Fibroblast of lung (primary cell): ENCODE results near the gene ADIPOR1. TPM values are rescaled to one million over a fixed set of nuclear protein-coding genes. Genes with fewer than 3 reads are reported as not detected.

ENCODE experiments used
- DNase-seq, 2 donors: peaks; one replicate each; pipeline versions ENCODE4 v3.0.0 to v3.0.0-alpha.2; 2010; ENCODE audit warnings: low read depth in 2 of 2
- H2AFZ ChIP-seq: 2 replicates; pipeline ENCODE4 v1.5.1; 2012; ENCODE audit warnings: low read length, control low read depth, inconsistent platforms
- H3K27ac ChIP-seq: 2 replicates; pipeline ENCODE4 v1.5.1; 2011; ENCODE audit warnings: low read length, control low read depth; ENCODE audit not compliant: insufficient read depth
- H3K27me3 ChIP-seq: 2 replicates; pipeline ENCODE4 v1.5.1; 2011; ENCODE audit warnings: mild to moderate bottlenecking, low read length; ENCODE audit not compliant: control insufficient read depth, insufficient read depth
- H3K36me3 ChIP-seq: 2 replicates; pipeline ENCODE4 v1.5.1; 2011; ENCODE audit warnings: low read length; ENCODE audit not compliant: control insufficient read depth, insufficient read depth
- H3K4me1 ChIP-seq: 2 replicates; pipeline ENCODE4 v1.5.1; 2011; ENCODE audit warnings: low read length; ENCODE audit not compliant: control insufficient read depth, insufficient read depth; ENCODE audit errors: extremely low read depth
- H3K4me2 ChIP-seq: 2 replicates; pipeline ENCODE4 v1.5.1; 2011; ENCODE audit warnings: low read length, control low read depth; ENCODE audit not compliant: insufficient read depth; ENCODE audit errors: extremely low read depth
- H3K4me3 ChIP-seq, 4 experiments: fragments of 200-600 bp in 1 of 4; sonication (generic) in 1 of 4; replicated peaks in 1 of 4; 2 replicates each; pipeline ENCODE4 v1.5.1; 2011 to 2016; ENCODE audit warnings: low read length in 4 of 4, low read depth in 3 of 4, mild to moderate bottlenecking in 3 of 4, control low read depth in 2 of 4, inconsistent platforms in 1 of 4, mixed read lengths in 1 of 4; ENCODE audit not compliant: insufficient read depth in 1 of 4; ENCODE audit errors: control extremely low read depth in 1 of 4
- H3K79me2 ChIP-seq: 2 replicates; pipeline ENCODE4 v1.5.1; 2012; ENCODE audit warnings: mild to moderate bottlenecking, low read length, inconsistent platforms; ENCODE audit not compliant: control insufficient read depth, insufficient read depth
- H3K9ac ChIP-seq: 2 replicates; pipeline ENCODE4 v1.5.1; 2011; ENCODE audit warnings: mild to moderate bottlenecking, low read length, control low read depth; ENCODE audit not compliant: insufficient read depth
- H3K9me3 ChIP-seq: 2 replicates; pipeline ENCODE4 v1.5.1; 2012; ENCODE audit warnings: low read depth, low read length; ENCODE audit not compliant: control insufficient read depth, insufficient read depth
- H4K20me1 ChIP-seq: 2 replicates; pipeline ENCODE4 v1.5.1; 2011; ENCODE audit warnings: low read length; ENCODE audit not compliant: control insufficient read depth, insufficient read depth; ENCODE audit errors: extremely low read depth
- EZH2 ChIP-seq: IDR thresholded peaks from 2 replicates; pipeline ENCODE4 v1.5.1; 2012; ENCODE audit warnings: low read length, control low read depth, mild to moderate bottlenecking; ENCODE audit errors: missing control alignments
- polyA plus RNA-seq, 2 donors: library from polyadenylated mRNA; depleted of rRNA in 1 of 2; stranded (reverse) in 1 of 2; unstranded in 1 of 2; fragments of >200 nt; gene quantifications; 2 replicates each; pipeline ENCODE4 v1.2.1, GENCODE V29; 2011 to 2012; ENCODE audit warnings: missing spikeins in 1 of 2
- total RNA-seq: library from RNA; depleted of rRNA; stranded (reverse); fragments of >200 nt; gene quantifications from 2 replicates; pipeline ENCODE4 v1.2.1, GENCODE V29; 2014
- TF ChIP-seq, protein P1 (sequence below), 2 donors: IDR thresholded peaks in 1 of 2; conservative IDR thresholded peaks in 1 of 2; 1 replicate in 1 of 2; 2 replicates in 1 of 2; pipeline ENCODE4 v1.5.1; 2011 to 2012; ENCODE audit warnings: low read length in 2 of 2, control low read depth in 1 of 2, inconsistent platforms in 1 of 2, low read depth in 1 of 2, mild to moderate bottlenecking in 1 of 2

Gene ADIPOR1
- total and polyA plus RNA-seq, 2 donors (not counting 1 experiment from before 2014, with no cell fraction given) = 81.7 to 116 TPM

DNA sequence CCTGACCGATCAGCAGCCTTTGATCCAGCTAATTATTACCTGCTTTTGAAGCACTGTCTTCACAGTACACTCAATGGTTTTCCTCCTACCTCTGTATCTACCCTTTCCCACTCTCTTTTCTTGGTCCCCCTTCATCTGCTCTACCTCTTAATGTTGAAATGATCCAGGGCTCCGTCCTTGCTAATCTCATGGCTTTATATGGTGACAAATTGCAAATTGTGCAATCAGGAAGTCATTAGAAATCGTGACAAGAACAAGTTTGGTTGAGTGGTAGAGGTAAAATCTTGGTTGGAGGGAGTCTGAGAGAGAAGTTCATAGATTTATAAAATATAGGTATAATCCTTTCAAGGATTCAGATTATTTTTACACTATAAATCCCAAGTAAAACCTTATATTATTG lies 18.5 kb upstream of the ADIPOR1 start:
- no peaks in the 10 kb centered on the region for H3K36me3 ChIP-seq
- H3K9me3 ChIP-seq = no peaks in the 10 kb centered on the region
- H2AFZ ChIP-seq = no peak overlapping the region
- no peak overlapping the region for H3K4me2 ChIP-seq
- no peak overlapping the region for H3K4me3 ChIP-seq
- no peaks in the 10 kb centered on the region for H4K20me1 ChIP-seq
- H3K27ac ChIP-seq = no peak overlapping the region
- H3K9ac ChIP-seq = no peak overlapping the region
- H3K27me3 ChIP-seq = peaks cover 25% of the 10 kb centered on the region
- DNase-seq = no peak
- no peaks in the 10 kb centered on the region for H3K4me1 ChIP-seq
- no peaks in the 10 kb centered on the region for H3K79me2 ChIP-seq
- no peak for TF ChIP-seq EZH2
- TF ChIP-seq, protein P1, sequence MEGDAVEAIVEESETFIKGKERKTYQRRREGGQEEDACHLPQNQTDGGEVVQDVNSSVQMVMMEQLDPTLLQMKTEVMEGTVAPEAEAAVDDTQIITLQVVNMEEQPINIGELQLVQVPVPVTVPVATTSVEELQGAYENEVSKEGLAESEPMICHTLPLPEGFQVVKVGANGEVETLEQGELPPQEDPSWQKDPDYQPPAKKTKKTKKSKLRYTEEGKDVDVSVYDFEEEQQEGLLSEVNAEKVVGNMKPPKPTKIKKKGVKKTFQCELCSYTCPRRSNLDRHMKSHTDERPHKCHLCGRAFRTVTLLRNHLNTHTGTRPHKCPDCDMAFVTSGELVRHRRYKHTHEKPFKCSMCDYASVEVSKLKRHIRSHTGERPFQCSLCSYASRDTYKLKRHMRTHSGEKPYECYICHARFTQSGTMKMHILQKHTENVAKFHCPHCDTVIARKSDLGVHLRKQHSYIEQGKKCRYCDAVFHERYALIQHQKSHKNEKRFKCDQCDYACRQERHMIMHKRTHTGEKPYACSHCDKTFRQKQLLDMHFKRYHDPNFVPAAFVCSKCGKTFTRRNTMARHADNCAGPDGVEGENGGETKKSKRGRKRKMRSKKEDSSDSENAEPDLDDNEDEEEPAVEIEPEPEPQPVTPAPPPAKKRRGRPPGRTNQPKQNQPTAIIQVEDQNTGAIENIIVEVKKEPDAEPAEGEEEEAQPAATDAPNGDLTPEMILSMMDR (conservative IDR thresholded peaks at IDR 0.05 in 1 of 2, IDR thresholded peaks at IDR 0.05 in 1 of 2; ENCODE audit: low read depth in 1 of 2, low read length in 2 of 2) = no peak

GRCh38 chr1:202974856-202975255 lies 16.7 kb upstream of the ADIPOR1 start:
- no peaks in the 10 kb centered on the region for H3K36me3 ChIP-seq
- no peak for TF ChIP-seq EZH2
- TF ChIP-seq, protein P1 (conservative IDR thresholded peaks at IDR 0.05 in 1 of 2, IDR thresholded peaks at IDR 0.05 in 1 of 2; ENCODE audit: low read depth in 1 of 2, low read length in 2 of 2) = no peak

DNA sequence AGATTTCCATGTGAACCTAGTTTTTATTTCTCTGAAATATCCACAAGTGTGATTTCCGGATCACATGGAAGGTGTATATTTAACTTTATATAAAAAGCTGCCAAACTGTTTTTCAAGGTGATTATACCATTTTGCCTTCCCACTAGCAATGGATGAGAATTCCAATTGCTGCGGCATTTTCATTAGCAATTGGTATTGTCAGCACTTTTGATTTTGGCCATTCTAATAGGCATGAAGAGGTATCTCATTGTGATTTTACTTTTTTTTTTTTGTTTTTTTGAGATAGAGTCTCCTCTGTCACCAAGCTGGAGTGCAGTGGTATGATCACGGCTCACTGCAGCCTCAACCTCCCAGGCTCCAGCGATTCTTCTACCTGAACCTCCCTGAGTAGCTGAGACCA lies 13.9 kb upstream of the ADIPOR1 start:
- no peaks in the 10 kb centered on the region for H3K9me3 ChIP-seq
- H3K9ac ChIP-seq = no peak overlapping the region
- H3K36me3 ChIP-seq = no peaks in the 10 kb centered on the region
- no peak overlapping the region for H3K4me2 ChIP-seq
- no peaks in the 10 kb centered on the region for H3K79me2 ChIP-seq
- no peak overlapping the region for H3K27ac ChIP-seq
- TF ChIP-seq EZH2 = no peak
- TF ChIP-seq, protein P1 (conservative IDR thresholded peaks at IDR 0.05 in 1 of 2, IDR thresholded peaks at IDR 0.05 in 1 of 2; ENCODE audit: low read depth in 1 of 2, low read length in 2 of 2) = no peak
- no peaks in the 10 kb centered on the region for H4K20me1 ChIP-seq
- no peak for DNase-seq
- no peak overlapping the region for H2AFZ ChIP-seq
- H3K4me3 ChIP-seq = no peak overlapping the region
- peaks cover 16% of the 10 kb centered on the region for H3K27me3 ChIP-seq
- H3K4me1 ChIP-seq = peaks cover 5% of the 10 kb centered on the region

More at GRCh38 chr1:202974856-202975255, 16.7 kb upstream of the ADIPOR1 start:
- no peak overlapping the region for H3K4me2 ChIP-seq
- H3K27me3 ChIP-seq = peaks cover 25% of the 10 kb centered on the region
- no peaks in the 10 kb centered on the region for H3K79me2 ChIP-seq
- H3K9me3 ChIP-seq = no peaks in the 10 kb centered on the region
- H3K4me3 ChIP-seq = no peak overlapping the region
- no peaks in the 10 kb centered on the region for H4K20me1 ChIP-seq
- H2AFZ ChIP-seq = no peak overlapping the region
- no peak overlapping the region for H3K9ac ChIP-seq
- no peak overlapping the region for H3K27ac ChIP-seq
- DNase-seq = no peak
- H3K4me1 ChIP-seq = no peaks in the 10 kb centered on the region
